Smooth muscle cell (in vitro differentiated cells): ENCODE results near the gene ATG16L2. TPM values are rescaled to one million over a fixed set of nuclear protein-coding genes. Genes with fewer than 3 reads are reported as not detected.
A peak's percentile ranks its signal among the peaks of the same experiment; 100 is the strongest.

Source experiments
- DNase-seq: peaks from one replicate; lab custom pipeline; 2025; ENCODE audit not compliant: unreplicated experiment; lab: John Stamatoyannopoulos, UW
- H2AFZ ChIP-seq: fragments of 200-600 bp; sonication (generic); 2 replicates; pipeline ENCODE4 v1.6.0; 2016; ENCODE audit warnings: antibody characterized with exemption, low read depth, mild to moderate bottlenecking
- H3F3A ChIP-seq: fragments of 200-600 bp; sonication (generic); 2 replicates; pipeline ENCODE4 v1.6.0; 2017; ENCODE audit warnings: antibody characterized with exemption, low read depth
- H3K27ac ChIP-seq: fragments of 200-600 bp; sonication (generic); 2 replicates; pipeline ENCODE4 v1.5.1; 2016; ENCODE audit warnings: low read depth, mild to moderate bottlenecking
- H3K27me3 ChIP-seq: fragments of 200-600 bp; sonication (generic); 2 replicates; pipeline ENCODE4 v1.6.1; 2016; ENCODE audit warnings: low read depth, mild to moderate bottlenecking
- H3K36me3 ChIP-seq: fragments of 200-600 bp; sonication (generic); 2 replicates; pipeline ENCODE4 v1.5.1; 2016; ENCODE audit warnings: low read depth
- H3K4me1 ChIP-seq: fragments of 200-600 bp; sonication (generic); 2 replicates; pipeline ENCODE4 v1.5.1; 2016; ENCODE audit warnings: low read depth
- H3K4me2 ChIP-seq: fragments of 200-600 bp; sonication (generic); 2 replicates; pipeline ENCODE4 v1.6.0; 2016; ENCODE audit warnings: mild to moderate bottlenecking
- H3K4me3 ChIP-seq: fragments of 200-600 bp; sonication (generic); 2 replicates; pipeline ENCODE4 v1.5.1; 2016; ENCODE audit warnings: mild to moderate bottlenecking
- H3K79me2 ChIP-seq: fragments of 200-600 bp; sonication (generic); 2 replicates; pipeline ENCODE4 v1.6.0; 2016; ENCODE audit warnings: low read depth, mild to moderate bottlenecking
- H3K9ac ChIP-seq: fragments of 200-600 bp; sonication (generic); 2 replicates; pipeline ENCODE4 v1.6.0; 2016; ENCODE audit warnings: low read depth
- H3K9me3 ChIP-seq: fragments of 200-600 bp; sonication (generic); replicated peaks from 2 replicates; pipeline ENCODE4 v1.5.1; 2016; ENCODE audit warnings: low read depth
- H4K20me1 ChIP-seq: fragments of 200-600 bp; sonication (generic); 2 replicates; pipeline ENCODE4 v1.6.0; 2016; ENCODE audit warnings: low read depth
- WGBS: methylation state at CpG from one replicate; pipeline ENCODE4 v1.1.7; 2016; ENCODE audit warnings: low lambda C conversion rate; 5-methylcytosine and 5-hydroxymethylcytosine counted together
- polyA plus RNA-seq: library from polyadenylated mRNA; unstranded; fragments of >200 nt; fragmentation: Nextera tagmentation; extraction: Ambion mirVana; gene quantifications from 2 replicates; pipeline ENCODE4 v1.2.1, GENCODE V29; 2016
- total RNA-seq: library from RNA; depleted of rRNA; stranded (reverse); fragments of >200 nt; gene quantifications from 2 replicates; pipeline ENCODE4 v1.2.3, GENCODE V29; 2014
- TF ChIP-seq, protein P1 (sequence below): fragments of 200-600 bp; sonication (generic); IDR thresholded peaks from 2 replicates; pipeline ENCODE4 v1.5.1; 2017; ENCODE audit warnings: borderline replicate concordance, mild to moderate bottlenecking, antibody characterized with exemption; ENCODE audit not compliant: insufficient read depth, poor library complexity, severe bottlenecking

ATG16L2 gene
- total and polyA plus RNA-seq, 2 experiments from 2014 or later, result 7.4 to 9.3 TPM

DNA sequence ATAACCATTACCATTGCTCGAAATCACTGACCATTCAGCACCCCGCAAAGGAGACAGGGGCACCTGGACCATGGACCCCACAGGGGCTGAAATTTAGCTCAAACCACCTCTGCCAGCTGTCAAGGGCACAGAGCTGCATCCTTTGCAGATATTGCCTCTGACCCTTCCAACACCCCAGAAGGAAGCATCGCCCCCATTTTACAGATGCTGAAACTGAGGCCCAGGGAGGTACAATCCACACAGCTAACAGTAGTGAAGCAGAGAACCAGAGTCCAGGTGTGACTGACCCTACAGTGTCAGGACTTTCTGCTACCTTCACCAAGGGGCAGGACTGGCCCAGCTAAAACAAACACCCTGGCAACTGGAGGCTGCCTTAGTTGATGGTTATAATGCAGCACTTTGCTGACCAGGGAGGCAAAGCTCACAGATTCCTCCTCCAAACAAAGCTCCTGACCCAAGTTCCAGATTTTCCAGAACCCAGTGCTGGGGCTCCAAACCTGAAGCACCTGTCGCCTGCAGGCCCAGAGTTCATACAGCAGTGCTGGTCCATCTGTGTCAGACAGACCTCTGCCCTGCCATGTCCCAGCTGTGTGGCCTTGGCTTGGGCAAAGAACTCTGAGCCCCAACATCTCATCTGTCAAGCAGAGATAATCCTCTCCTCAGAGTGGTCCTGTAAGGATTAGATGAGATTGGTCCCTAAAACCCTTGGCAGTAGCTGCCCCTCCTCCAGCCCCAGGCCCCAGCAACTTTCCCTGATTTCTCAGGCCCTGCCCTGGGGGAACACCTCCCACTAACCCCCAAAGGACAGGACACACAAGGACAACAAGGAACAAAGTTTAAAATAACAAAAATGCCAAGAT, 46.8 kb upstream of the ATG16L2 start:
- H3K4me1 ChIP-seq, result peaks cover under 1% of the 10 kb centered on the region
- peaks cover 4% of the 10 kb centered on the region for H3F3A ChIP-seq
- peaks cover 29% of the 10 kb centered on the region for H3K79me2 ChIP-seq
- H2AFZ ChIP-seq, result no peak overlapping the region
- no peak overlapping the region for H3K9ac ChIP-seq
- DNase-seq, result no peak
- H3K9me3 ChIP-seq, result no peaks in the 10 kb centered on the region
- H3K27ac ChIP-seq, result no peak overlapping the region
- no peaks in the 10 kb centered on the region for H3K36me3 ChIP-seq
- peaks cover 29% of the 10 kb centered on the region for H4K20me1 ChIP-seq
- no peak overlapping the region for H3K4me2 ChIP-seq
- no peaks in the 10 kb centered on the region for H3K27me3 ChIP-seq
- 100% methylated on average over 4 of the region's 4 CpGs for WGBS
- TF ChIP-seq, protein P1, sequence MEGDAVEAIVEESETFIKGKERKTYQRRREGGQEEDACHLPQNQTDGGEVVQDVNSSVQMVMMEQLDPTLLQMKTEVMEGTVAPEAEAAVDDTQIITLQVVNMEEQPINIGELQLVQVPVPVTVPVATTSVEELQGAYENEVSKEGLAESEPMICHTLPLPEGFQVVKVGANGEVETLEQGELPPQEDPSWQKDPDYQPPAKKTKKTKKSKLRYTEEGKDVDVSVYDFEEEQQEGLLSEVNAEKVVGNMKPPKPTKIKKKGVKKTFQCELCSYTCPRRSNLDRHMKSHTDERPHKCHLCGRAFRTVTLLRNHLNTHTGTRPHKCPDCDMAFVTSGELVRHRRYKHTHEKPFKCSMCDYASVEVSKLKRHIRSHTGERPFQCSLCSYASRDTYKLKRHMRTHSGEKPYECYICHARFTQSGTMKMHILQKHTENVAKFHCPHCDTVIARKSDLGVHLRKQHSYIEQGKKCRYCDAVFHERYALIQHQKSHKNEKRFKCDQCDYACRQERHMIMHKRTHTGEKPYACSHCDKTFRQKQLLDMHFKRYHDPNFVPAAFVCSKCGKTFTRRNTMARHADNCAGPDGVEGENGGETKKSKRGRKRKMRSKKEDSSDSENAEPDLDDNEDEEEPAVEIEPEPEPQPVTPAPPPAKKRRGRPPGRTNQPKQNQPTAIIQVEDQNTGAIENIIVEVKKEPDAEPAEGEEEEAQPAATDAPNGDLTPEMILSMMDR, result no peak
- H3K4me3 ChIP-seq, result no peak overlapping the region

DNA sequence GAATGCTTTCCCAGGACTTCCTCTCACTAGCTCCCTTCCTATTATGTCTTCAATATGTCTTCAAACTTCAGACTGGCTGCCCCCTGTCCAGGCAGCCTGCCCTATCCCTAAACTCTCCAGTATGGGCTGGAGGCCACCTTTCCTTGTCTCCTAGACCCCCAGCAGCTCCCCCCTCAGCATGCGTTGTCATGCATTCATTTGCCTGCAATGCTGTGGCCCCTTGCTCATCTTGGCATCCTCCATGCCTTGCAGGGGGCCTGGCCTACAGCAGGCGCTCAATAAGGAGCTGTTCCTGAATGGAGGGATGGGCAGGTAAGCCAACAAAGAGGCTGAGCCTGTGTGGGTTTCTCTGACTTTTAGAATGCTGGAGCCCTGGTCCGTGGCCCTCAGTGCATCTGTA, 45.6 kb upstream of the ATG16L2 start:
- 92% methylated on average over 3 of the region's 3 CpGs for WGBS
- no peak for DNase-seq
- TF ChIP-seq, protein P1, result no peak

DNA sequence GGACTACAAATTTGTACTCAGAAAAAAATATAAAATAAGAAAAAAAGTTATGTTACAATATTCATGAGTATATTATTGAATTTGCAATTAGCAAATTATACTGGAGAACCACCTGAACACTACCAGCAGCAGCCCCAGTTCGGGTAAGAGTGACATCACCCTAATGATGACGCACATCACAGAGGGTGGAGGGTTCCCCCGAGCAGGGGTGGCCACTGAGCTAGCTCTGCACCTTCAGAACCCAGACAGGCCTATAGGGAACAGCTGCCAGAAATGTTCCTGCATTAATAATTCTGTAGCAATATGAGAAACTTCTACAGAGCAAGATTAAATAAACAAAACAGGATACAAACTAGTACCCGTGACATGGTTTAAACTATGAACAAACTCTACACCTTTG, 44.5 kb upstream of the ATG16L2 start:
- no peak overlapping the region for H3K27ac ChIP-seq
- no peak overlapping the region for H3K9ac ChIP-seq
- H3F3A ChIP-seq, result peaks cover 18% of the 10 kb centered on the region
- no peak overlapping the region for H3K4me3 ChIP-seq
- peaks cover 29% of the 10 kb centered on the region for H3K79me2 ChIP-seq
- peaks cover 29% of the 10 kb centered on the region for H4K20me1 ChIP-seq
- H3K4me1 ChIP-seq, result peaks cover 15% of the 10 kb centered on the region
- no peaks in the 10 kb centered on the region for H3K36me3 ChIP-seq
- H3K27me3 ChIP-seq, result no peaks in the 10 kb centered on the region
- H3K4me2 ChIP-seq, result no peak overlapping the region
- no peak overlapping the region for H2AFZ ChIP-seq
- WGBS, result 77% methylated on average over 4 of the region's 4 CpGs
- TF ChIP-seq, protein P1, result no peak
- DNase-seq, result no peak
- H3K9me3 ChIP-seq, result no peaks in the 10 kb centered on the region

More for the DNA sequence above, 45.6 kb upstream of the ATG16L2 start:
- H3F3A ChIP-seq, result peaks cover 13% of the 10 kb centered on the region
- no peaks in the 10 kb centered on the region for H3K27me3 ChIP-seq
- no peak overlapping the region for H3K4me3 ChIP-seq
- no peak overlapping the region for H3K4me2 ChIP-seq
- no peak overlapping the region for H3K9ac ChIP-seq
- no peak overlapping the region for H2AFZ ChIP-seq
- H3K27ac ChIP-seq, result no peak overlapping the region
- H4K20me1 ChIP-seq, result peaks cover 29% of the 10 kb centered on the region
- no peaks in the 10 kb centered on the region for H3K9me3 ChIP-seq
- peaks cover 10% of the 10 kb centered on the region for H3K4me1 ChIP-seq
- no peaks in the 10 kb centered on the region for H3K36me3 ChIP-seq
- H3K79me2 ChIP-seq, result peaks cover 29% of the 10 kb centered on the region

DNA sequence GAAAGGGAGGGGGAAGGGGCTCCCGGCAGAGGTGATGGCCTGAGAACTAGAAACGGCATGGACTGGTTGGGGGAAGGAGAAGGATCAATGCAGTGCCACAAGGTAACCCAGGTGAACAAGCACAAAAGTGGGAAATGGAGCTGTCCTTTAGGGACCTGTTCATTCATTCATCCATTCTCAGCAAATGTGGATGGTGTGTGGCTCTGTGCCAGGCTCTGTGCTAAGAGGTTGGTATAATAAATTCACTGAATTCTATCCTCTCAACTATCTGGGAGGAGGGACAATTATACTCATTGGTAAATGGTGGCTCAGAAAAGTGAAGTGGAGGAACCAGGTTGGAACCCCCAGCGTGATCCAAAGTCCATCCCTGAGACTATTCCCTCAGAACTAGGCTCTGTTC, 43.4 kb upstream of the ATG16L2 start:
- no peak overlapping the region for H3K9ac ChIP-seq
- 81% methylated on average over 3 of the region's 3 CpGs for WGBS
- no peak for DNase-seq

More for the DNA sequence above, 43.4 kb upstream of the ATG16L2 start:
- Histone ChIP-seq H3K4me3 (no peak overlapping the region), H2AFZ (no peak overlapping the region), H3F3A (peaks cover 18% of the 10 kb centered on the region), H4K20me1 (peaks cover 25% of the 10 kb centered on the region), H3K9me3 (no peaks in the 10 kb centered on the region), H3K27ac (peak overlapping the region; percentile 97), H3K4me1 (peaks cover 19% of the 10 kb centered on the region), H3K79me2 (peaks cover 29% of the 10 kb centered on the region), H3K4me2 (no peak overlapping the region), H3K27me3 (no peaks in the 10 kb centered on the region), H3K36me3 (no peaks in the 10 kb centered on the region)
- TF ChIP-seq, protein P1, result no peak
